ENCODE measurements around the gene HSPB3. TPM values are rescaled to one million over a fixed set of nuclear protein-coding genes. Genes with fewer than 3 reads are reported as not detected.

HSPB3 gene, protein sequence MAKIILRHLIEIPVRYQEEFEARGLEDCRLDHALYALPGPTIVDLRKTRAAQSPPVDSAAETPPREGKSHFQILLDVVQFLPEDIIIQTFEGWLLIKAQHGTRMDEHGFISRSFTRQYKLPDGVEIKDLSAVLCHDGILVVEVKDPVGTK
- total RNA-seq, result 2.6 TPM in 1 of 2 replicates, not detected in the other

DNA sequence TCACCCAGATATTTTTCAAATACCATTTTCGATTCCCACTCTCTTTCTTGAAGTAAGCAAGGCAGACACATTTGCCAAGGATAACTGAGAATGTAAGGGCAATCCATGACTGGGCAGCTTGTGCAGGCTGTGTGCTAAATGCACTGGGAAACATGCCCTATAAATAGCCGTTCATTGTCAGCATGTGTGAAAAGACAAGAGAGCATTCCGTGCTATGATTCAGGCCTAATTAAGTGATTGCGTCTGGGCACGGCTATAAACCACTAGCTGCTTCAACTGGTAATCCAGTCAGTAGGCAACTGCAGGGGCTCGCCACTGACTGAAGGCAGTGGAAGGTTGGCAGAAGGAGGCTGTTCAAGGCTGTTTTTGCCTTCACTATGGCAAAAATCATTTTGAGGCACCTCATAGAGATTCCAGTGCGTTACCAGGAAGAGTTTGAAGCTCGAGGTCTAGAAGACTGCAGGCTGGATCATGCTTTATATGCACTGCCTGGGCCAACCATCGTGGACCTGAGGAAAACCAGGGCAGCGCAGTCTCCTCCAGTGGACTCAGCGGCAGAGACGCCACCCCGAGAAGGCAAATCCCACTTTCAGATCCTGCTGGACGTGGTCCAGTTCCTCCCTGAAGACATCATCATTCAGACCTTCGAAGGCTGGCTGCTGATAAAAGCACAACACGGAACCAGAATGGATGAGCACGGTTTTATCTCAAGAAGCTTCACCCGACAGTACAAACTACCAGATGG lies at the start of gene HSPB3:
Gene HSPB3, plus strand, starts transcription at position 287 of the 745 bp plus-strand sequence. Its CDS starts 91 bp downstream, at position 378.

Other genes starting within 250 kb of the HSPB3 start
- gene ARL15, start 145.1 kb upstream of the HSPB3 start, total RNA-seq, result 4.0 and 13.8 TPM in 2 replicates
- 47.2 and 80.2 TPM in 2 replicates for gene SNX18, start 62.1 kb downstream of the HSPB3 start, total RNA-seq